ENCODE results near the gene AVPI1. TPM values are rescaled to one million over a fixed set of nuclear protein-coding genes. Genes with fewer than 3 reads are reported as not detected.

AVPI1 gene
- total RNA-seq, 4 donors from 2014 or later: 7.7 to 21.7 (median 15.4) TPM

DNA sequence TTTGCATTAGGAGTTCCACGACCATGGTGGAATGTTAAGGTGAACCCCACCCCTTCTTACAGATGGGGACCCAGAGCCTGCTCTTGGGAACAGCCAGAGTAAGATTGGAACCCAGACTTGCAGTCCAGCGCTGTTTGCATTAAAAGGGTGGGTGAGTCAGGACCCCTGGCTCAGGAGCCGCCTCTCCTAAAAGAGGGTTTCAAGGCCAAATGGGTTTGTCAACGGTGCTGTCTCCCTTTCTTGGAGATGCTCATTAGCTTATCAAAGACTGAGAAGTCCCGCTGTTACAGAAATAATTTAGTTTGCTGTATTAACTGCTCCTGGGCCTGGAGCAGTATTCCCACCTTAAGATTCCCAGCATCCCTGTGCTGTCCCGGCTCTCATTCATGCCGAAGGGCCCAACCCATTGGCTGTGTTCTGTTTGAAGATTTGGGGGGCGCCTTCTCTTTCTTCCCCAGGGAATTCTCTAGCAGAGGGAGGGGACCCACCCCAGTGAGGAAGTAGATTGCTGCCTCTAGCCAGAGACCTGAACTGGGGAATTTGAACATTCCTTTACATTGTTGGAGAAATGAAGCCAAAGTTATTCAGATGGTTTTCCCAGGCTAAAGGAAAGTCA lies 28.3 kb upstream of the AVPI1 start:
- H3K9me3 ChIP-seq: no peaks in the 10 kb centered on the region
- 17 to 34% methylated on average over 1 to 6 of the region's 8 CpGs for WGBS, 2 donors
- intact Hi-C loops (cut with DNase I): no loop called here
- peak overlapping the region; percentile 46 to 87 (median 62) for H3K4me3 ChIP-seq
- TF ChIP-seq, protein P1, sequence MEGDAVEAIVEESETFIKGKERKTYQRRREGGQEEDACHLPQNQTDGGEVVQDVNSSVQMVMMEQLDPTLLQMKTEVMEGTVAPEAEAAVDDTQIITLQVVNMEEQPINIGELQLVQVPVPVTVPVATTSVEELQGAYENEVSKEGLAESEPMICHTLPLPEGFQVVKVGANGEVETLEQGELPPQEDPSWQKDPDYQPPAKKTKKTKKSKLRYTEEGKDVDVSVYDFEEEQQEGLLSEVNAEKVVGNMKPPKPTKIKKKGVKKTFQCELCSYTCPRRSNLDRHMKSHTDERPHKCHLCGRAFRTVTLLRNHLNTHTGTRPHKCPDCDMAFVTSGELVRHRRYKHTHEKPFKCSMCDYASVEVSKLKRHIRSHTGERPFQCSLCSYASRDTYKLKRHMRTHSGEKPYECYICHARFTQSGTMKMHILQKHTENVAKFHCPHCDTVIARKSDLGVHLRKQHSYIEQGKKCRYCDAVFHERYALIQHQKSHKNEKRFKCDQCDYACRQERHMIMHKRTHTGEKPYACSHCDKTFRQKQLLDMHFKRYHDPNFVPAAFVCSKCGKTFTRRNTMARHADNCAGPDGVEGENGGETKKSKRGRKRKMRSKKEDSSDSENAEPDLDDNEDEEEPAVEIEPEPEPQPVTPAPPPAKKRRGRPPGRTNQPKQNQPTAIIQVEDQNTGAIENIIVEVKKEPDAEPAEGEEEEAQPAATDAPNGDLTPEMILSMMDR (IDR thresholded peaks at IDR 0.05): no peak
- TF ChIP-seq POLR2A (IDR thresholded peaks at IDR 0.05): no peak
- H3K4me1 ChIP-seq: peaks cover 8 to 88% (median 55%) of the 10 kb centered on the region in 3 donors
- no peak for DNase-seq
- peaks cover 0 to 86% (median 0%) of the 10 kb centered on the region in 4 donors for H3K27me3 ChIP-seq
- H3K27ac ChIP-seq: peak overlapping the region; percentile 88 to 97 (median 94)
- peaks cover 0 to 12% (median 0%) of the 10 kb centered on the region in 3 donors for H3K36me3 ChIP-seq

DNA sequence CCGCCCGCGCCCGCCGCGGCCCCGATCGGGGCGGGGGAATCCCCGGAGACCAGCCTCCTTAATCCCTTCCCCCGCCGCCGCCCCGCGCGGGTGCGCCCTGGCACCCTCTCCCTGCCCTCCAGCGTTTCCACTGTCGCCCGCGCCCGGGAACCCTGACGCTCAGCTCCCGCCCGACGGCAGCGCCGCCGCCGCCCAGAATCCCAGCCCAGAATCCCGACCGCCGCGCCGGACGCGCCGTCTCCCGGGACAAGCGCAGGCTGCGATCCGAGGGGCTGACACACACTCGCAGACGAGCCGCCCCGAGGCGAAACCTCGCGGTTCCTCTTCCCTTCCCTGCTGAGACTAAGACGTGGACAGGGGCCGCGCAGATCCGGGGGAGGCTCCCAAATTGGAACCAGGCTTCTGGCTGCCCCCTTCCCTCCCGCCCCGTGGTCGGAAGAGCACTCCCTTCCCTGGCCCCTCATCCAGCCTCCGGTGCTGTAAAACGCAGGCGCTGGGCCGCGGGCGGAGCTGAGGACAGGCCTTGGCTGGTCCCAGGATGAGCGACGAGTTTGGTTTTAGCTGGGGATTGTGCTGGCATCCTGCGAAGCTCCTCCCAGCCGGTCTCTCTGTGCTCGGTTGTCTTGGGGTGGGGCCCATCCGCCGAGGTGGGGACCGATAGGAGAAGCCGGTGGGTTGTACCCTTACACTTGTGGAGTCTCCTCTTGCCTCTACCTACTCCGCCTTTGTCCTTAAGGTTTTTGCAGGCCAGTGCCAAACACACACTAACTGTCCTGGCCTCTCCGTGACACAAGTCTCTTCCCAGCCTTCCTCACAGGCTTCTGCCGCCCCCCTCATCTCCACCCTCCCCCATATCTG lies 27.6 kb upstream of the AVPI1 start:
- DNase-seq: no peak
- 0 to 9% methylated on average over 1 to 12 of the region's 74 CpGs for WGBS, 2 donors
- Histone ChIP-seq H3K36me3 (peaks cover 0 to 12% (median 0%) of the 10 kb centered on the region in 3 donors), H3K9me3 (no peaks in the 10 kb centered on the region), H3K27ac (peak overlapping the region; percentile 88 to 97 (median 94)), H3K4me1 (peaks cover 8 to 88% (median 54%) of the 10 kb centered on the region in 3 donors), H3K4me3 (peak overlapping the region; percentile 46 to 87 (median 62)), H3K27me3 (peaks cover 0 to 86% (median 0%) of the 10 kb centered on the region in 4 donors)
- intact Hi-C loops (cut with DNase I): no loop called here
- TF ChIP-seq, protein P1 (IDR thresholded peaks at IDR 0.05): peak in 1 of 6 experiments; percentile 3
- TF ChIP-seq POLR2A (IDR thresholded peaks at IDR 0.05): peak in 2 of 4 donors; percentile 41 to 50

DNA sequence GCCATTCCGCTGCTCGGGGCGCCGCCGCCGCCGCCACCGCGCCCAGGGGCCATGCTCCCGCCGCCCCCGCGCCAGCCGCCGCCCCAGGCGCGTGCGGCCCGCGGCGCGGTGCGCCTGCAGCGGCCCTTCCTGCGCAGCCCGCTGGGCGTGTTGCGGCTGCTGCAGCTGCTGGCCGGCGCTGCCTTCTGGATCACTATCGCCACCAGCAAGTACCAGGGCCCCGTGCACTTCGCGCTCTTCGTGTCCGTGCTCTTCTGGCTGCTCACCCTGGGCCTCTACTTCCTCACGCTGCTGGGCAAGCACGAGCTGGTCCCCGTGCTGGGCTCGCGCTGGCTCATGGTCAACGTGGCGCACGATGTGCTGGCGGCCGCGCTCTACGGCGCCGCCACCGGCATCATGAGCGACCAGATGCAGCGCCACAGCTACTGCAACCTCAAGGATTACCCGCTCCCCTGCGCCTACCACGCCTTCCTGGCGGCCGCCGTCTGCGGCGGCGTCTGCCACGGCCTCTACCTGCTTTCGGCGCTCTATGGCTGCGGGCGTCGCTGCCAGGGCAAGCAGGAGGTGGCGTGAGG lies 26.9 kb upstream of the AVPI1 start:
- intact Hi-C loops (cut with DNase I): no loop called here
- Histone ChIP-seq H3K4me1 (peaks cover 8 to 82% (median 49%) of the 10 kb centered on the region in 3 donors), H3K4me3 (peak overlapping the region; percentile 46 to 87 (median 62)), H3K27ac (peak overlapping the region; percentile 88 to 97 (median 94)), H3K36me3 (peaks cover 0 to 12% (median 0%) of the 10 kb centered on the region in 3 donors), H3K9me3 (no peaks in the 10 kb centered on the region), H3K27me3 (peaks cover 0 to 86% (median 0%) of the 10 kb centered on the region in 4 donors)
- WGBS, 2 donors: 0% methylated on average over 2 to 4 of the region's 69 CpGs
- peak; percentile 8 for DNase-seq
- TF ChIP-seq, protein P1 (IDR thresholded peaks at IDR 0.05): no peak
- TF ChIP-seq POLR2A (IDR thresholded peaks at IDR 0.05): peak in 2 of 4 donors; percentile 27 to 38

DNA sequence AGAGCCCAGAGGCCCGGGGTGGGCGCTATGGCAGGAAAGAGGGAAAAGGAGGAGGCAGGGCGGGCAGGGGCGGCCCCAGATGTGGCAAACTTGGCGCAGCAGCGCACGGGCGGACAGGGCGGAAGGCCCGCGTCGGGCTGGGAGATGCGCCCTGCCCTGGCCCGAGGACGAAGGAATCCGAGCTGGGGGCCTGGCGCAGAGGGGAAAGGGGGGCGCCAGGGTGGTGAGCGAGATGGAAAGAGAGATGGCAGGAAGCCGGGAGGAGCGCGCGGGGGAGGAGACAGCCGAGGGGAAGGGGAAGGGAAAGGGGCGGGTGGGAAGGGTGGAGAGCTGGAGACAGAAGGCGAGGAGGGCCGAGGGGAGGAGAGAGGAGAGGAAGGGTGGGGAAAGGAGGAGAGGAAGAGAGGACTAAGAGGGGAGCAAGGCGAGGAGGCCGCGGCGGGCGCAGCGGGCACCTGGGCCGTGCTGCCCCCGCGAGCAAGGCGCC lies 26.3 kb upstream of the AVPI1 start, which contains the start of gene MARVELD1:
TSS of gene MARVELD1 (plus strand) at position 392 of the 487 bp plus-strand sequence. CDS start 147 bp downstream, outside the sequence.
- Histone ChIP-seq H3K36me3 (peaks cover 0 to 12% (median 0%) of the 10 kb centered on the region in 3 donors), H3K27me3 (peaks cover 0 to 90% (median 0%) of the 10 kb centered on the region in 4 donors), H3K4me3 (peak within 1 kb of the TSS; percentile 46 to 87 (median 62)), H3K27ac (peak within 1 kb of the TSS; percentile 88 to 97 (median 94)), H3K4me1 (peaks cover 4 to 77% (median 44%) of the 10 kb centered on the region in 3 donors), H3K9me3 (no peaks in the 10 kb centered on the region)
- DNase-seq: no peak
- 0 to 9% methylated on average over 13 to 26 of the region's 37 CpGs for WGBS, 2 donors
- intact Hi-C loops (cut with DNase I): no loop called here
- peak in 2 of 4 donors; percentile 38 for TF ChIP-seq POLR2A (IDR thresholded peaks at IDR 0.05)
- TF ChIP-seq, protein P1 (IDR thresholded peaks at IDR 0.05): no peak
